Transverse colon (tissue), 4 donors: ENCODE results near the gene REEP1. TPM values are rescaled to one million over a fixed set of nuclear protein-coding genes. Genes with fewer than 3 reads are reported as not detected.

Experiments used
- DNase-seq: peaks from one replicate; pipeline ENCODE4 v3.0.0-alpha.2; 2019
- H3K27ac ChIP-seq, 4 donors: fragments of 200-600 bp; sonication (generic); 2 replicates each; pipeline ENCODE4 v1.5.1; 2016 to 2018; ENCODE audit warnings: inconsistent platforms in 4 of 4
- H3K27me3 ChIP-seq: fragments of 200-600 bp; sonication (generic); 2 replicates; pipeline ENCODE4 v1.5.1; 2017; ENCODE audit warnings: inconsistent platforms
- H3K36me3 ChIP-seq, 4 donors: fragments of 200-600 bp; sonication (generic); 2 replicates each; pipeline ENCODE4 v1.5.1; 2017 to 2019; ENCODE audit warnings: inconsistent platforms in 4 of 4
- H3K4me1 ChIP-seq, 4 donors: fragments of 200-600 bp; sonication (generic); 2 replicates each; pipeline ENCODE4 v1.5.1; 2017 to 2020; ENCODE audit warnings: inconsistent platforms in 4 of 4
- H3K4me3 ChIP-seq, 4 donors: fragments of 200-600 bp; sonication (generic); 1 replicate in 1 of 4; 2 replicates in 3 of 4; pipeline versions ENCODE4 v1.5.1 to v1.6.1; 2017 to 2019; ENCODE audit warnings: inconsistent platforms in 4 of 4
- H3K9me3 ChIP-seq, 2 donors: fragments of 200-600 bp; sonication (generic); 2 replicates each; pipeline ENCODE4 v1.5.1; 2017 to 2019; ENCODE audit warnings: inconsistent platforms in 2 of 2
- CTCF ChIP-seq, 5 experiments: fragments of 200-600 bp in 3 of 5; fragments of 450-650 bp in 2 of 5; sonication (generic) in 3 of 5; IDR thresholded peaks; 1 replicate in 2 of 5; 2 replicates in 3 of 5; pipeline ENCODE4 v1.5.1; 2016 to 2017; ENCODE audit warnings: antibody characterized with exemption in 5 of 5, inconsistent platforms in 3 of 5, mild to moderate bottlenecking in 2 of 5, moderate library complexity in 1 of 5
- EP300 ChIP-seq: sonication (generic); formaldehyde crosslinking; IDR thresholded peaks from one replicate; pipeline ENCODE4 v1.6.1; 2017; ENCODE audit warnings: antibody characterized with exemption, low read depth
- POLR2A ChIP-seq: fragments of 450-650 bp; IDR thresholded peaks from one replicate; pipeline ENCODE4 v1.6.1; 2016; ENCODE audit warnings: antibody characterized with exemption, mild to moderate bottlenecking, moderate library complexity
- POLR2AphosphoS5 ChIP-seq, 3 donors: sonication (generic); formaldehyde crosslinking; IDR thresholded peaks; one replicate each; pipeline ENCODE4 v1.6.1; 2016; ENCODE audit warnings: antibody characterized with exemption in 3 of 3
- WGBS, 2 donors: methylation state at CpG; one replicate each; pipeline ENCODE4 v1.1.5; 2018; ENCODE audit warnings: low coverage in 1 of 2; 5-methylcytosine and 5-hydroxymethylcytosine counted together
- in situ Hi-C, 4 donors: fragments of 200-750 bp; cut with MboI; loops; one replicate each; pipeline versions ENCODE4 v1.15.0 to v1.15.1; 2017; ENCODE audit warnings: low sequenced_read_pairs in 3 of 4, low pct_ligation_motif_present in 1 of 4, low pct_unique_long_range_greater_than_20kb in 1 of 4
- intact Hi-C: fragments of 100-400 bp; cut with DNase I; formaldehyde crosslinking; loops from one replicate; pipeline ENCODE4 v1.15.1; 2023; ENCODE audit warnings: low total_unique reads
- total RNA-seq, 4 donors: library from RNA; depleted of rRNA; stranded (reverse); fragments of >200 nt; gene quantifications; one replicate each; pipeline ENCODE4 v1.1.0, GENCODE V29; 2016

The REEP1 gene
- total RNA-seq, 4 donors from 2014 or later: 14.1 to 196 (median 32.3) TPM

- in situ Hi-C loops (loop anchor here in 1 of 4 donors (10.0 kb wide), 1 partner anchor 154 kb away; no protein-coding TSS in a partner anchor), intact Hi-C loops (loop anchor here (1.0 kb wide), 1 partner anchor 21 kb away; no protein-coding TSS in a partner anchor)
- H3K4me3 ChIP-seq: no peak overlapping the region
- no peak overlapping the region for H3K27ac ChIP-seq
- no peaks in the 10 kb centered on the region for H3K27me3 ChIP-seq
- no peaks in the 10 kb centered on the region for H3K4me1 ChIP-seq
- TF ChIP-seq POLR2AphosphoS5 (IDR thresholded peaks at IDR 0.05): no peak
- no peak for TF ChIP-seq EP300
- no peak for TF ChIP-seq POLR2A
- no peak for TF ChIP-seq CTCF (IDR thresholded peaks at IDR 0.05)
- H3K36me3 ChIP-seq: no peaks in the 10 kb centered on the region
- no peaks in the 10 kb centered on the region for H3K9me3 ChIP-seq
- no peak for DNase-seq
- WGBS, 2 donors: 96 to 100% methylated on average over 2 to 3 of the region's 4 CpGs
These were observed 41.0 kb upstream of the REEP1 start for GRCh38 chr2:86378469-86378868.

GRCh38 chr2:86375623-86376022, 38.2 kb upstream of the REEP1 start:
- in situ Hi-C loops: loop anchor here in 1 of 4 donors (10.0 kb wide), 1 partner anchor 151 kb away; no protein-coding TSS in a partner anchor
- 84% methylated on average over 1 of the region's 1 CpG; no CpG with 5 or more reads in 1 of the 2 donors for WGBS, 2 donors

GRCh38 chr2:86372641-86373502, 35.4 kb upstream of the REEP1 start:
- TF ChIP-seq EP300 (no peak), CTCF (IDR thresholded peaks at IDR 0.05) (peak; percentile 58 to 74 (median 61))
- no peaks in the 10 kb centered on the region for H3K36me3 ChIP-seq
- H3K4me3 ChIP-seq: no peak overlapping the region
- DNase-seq: peak; percentile 60
- in situ Hi-C loops: loop anchor here in 3 of 4 donors (10.0 to 25.0 kb wide), 3 partner anchors 136 to 161 kb away; no protein-coding TSS in a partner anchor
- 48% methylated on average over 4 of the region's 4 CpGs; no CpG with 5 or more reads in 1 of the 2 donors for WGBS, 2 donors
- H3K27ac ChIP-seq: no peak overlapping the region
- intact Hi-C loops: no loop called here
- peaks cover 3 to 24% (median 6%) of the 10 kb centered on the region in 4 donors for H3K4me1 ChIP-seq
- H3K9me3 ChIP-seq: no peaks in the 10 kb centered on the region
- no peaks in the 10 kb centered on the region for H3K27me3 ChIP-seq

More at GRCh38 chr2:86375623-86376022, 38.2 kb upstream of the REEP1 start:
- H3K9me3 ChIP-seq: no peaks in the 10 kb centered on the region
- no peak for DNase-seq
- TF ChIP-seq POLR2AphosphoS5 (IDR thresholded peaks at IDR 0.05) (no peak), POLR2A (no peak), EP300 (no peak), CTCF (IDR thresholded peaks at IDR 0.05) (no peak)
- H3K4me1 ChIP-seq: peaks cover 0 to 14% (median 2%) of the 10 kb centered on the region in 4 donors
- H3K4me3 ChIP-seq: no peak overlapping the region
- H3K27ac ChIP-seq: no peak overlapping the region
- no peaks in the 10 kb centered on the region for H3K27me3 ChIP-seq
- no peaks in the 10 kb centered on the region for H3K36me3 ChIP-seq
- intact Hi-C loops: no loop called here

- Histone ChIP-seq H3K9me3 (no peaks in the 10 kb centered on the region), H3K27me3 (no peaks in the 10 kb centered on the region), H3K27ac (peak overlapping the region in 1 of 4 donors; percentile 49), H3K4me3 (no peak overlapping the region), H3K36me3 (no peaks in the 10 kb centered on the region), H3K4me1 (peaks cover 6 to 31% (median 9%) of the 10 kb centered on the region in 4 donors)
- WGBS, 2 donors: 52 to 55% methylated on average over 3 to 4 of the region's 4 CpGs
- in situ Hi-C loops (loop anchor here in 3 of 4 donors (10.0 to 25.0 kb wide), 3 partner anchors 135 to 160 kb away; no protein-coding TSS in a partner anchor), intact Hi-C loops (no loop called here)
- no peak for TF ChIP-seq EP300
- no peak for TF ChIP-seq CTCF (IDR thresholded peaks at IDR 0.05)
- no peak for TF ChIP-seq POLR2AphosphoS5 (IDR thresholded peaks at IDR 0.05)
- no peak for TF ChIP-seq POLR2A
- no peak for DNase-seq
These were observed 34.7 kb upstream of the REEP1 start for GRCh38 chr2:86372133-86372532.
